NCI-H748 treated with DMSO at 0.1 percent for 48 hours (cell line): ENCODE data around the gene C4orf46.

Source experiments
- DNase-seq: peaks from one replicate; lab custom pipeline; 2025; lab: John Stamatoyannopoulos, UW

C4orf46 gene

GRCh38 chr4:158652920-158653319 is 18.8 kb downstream of the C4orf46 start:
- no peak for DNase-seq

GRCh38 chr4:158649111-158649680 is 22.5 kb downstream of the C4orf46 start:
- no peak for DNase-seq

GRCh38 chr4:158644760-158645159 is 26.9 kb downstream of the C4orf46 start:
- no peak for DNase-seq

- no peak for DNase-seq
These were observed 27.3 kb downstream of the C4orf46 start for GRCh38 chr4:158644356-158644755.

GRCh38 chr4:158636619-158637018 is 35.1 kb downstream of the C4orf46 start:
- no peak for DNase-seq

GRCh38 chr4:158630893-158631292 is 40.8 kb downstream of the C4orf46 start:
- no peak for DNase-seq

- DNase-seq, result no peak
These were observed 46.1 kb downstream of the C4orf46 start for GRCh38 chr4:158625544-158625943.

- peak; percentile 19 for DNase-seq
These were observed 46.7 kb downstream of the C4orf46 start for GRCh38 chr4:158624889-158625478.

GRCh38 chr4:158622251-158622650 is 49.4 kb downstream of the C4orf46 start:
- DNase-seq, result no peak

- DNase-seq, result no peak
These were observed 50.0 kb downstream of the C4orf46 start for GRCh38 chr4:158621729-158622128.

GRCh38 chr4:158617956-158618355 is 53.7 kb downstream of the C4orf46 start:
- no peak for DNase-seq
